Keratinocyte (primary cell): ENCODE results near the gene FAM83D.

Source experiments
- CTCF ChIP-seq, 3 experiments: IDR thresholded peaks in 1 of 3; conservative IDR thresholded peaks in 1 of 3; optimal IDR thresholded peaks in 1 of 3; 2 replicates in 2 of 3; 3 replicates in 1 of 3; pipeline versions ENCODE3 to v1.5.1; 2011; ENCODE audit warnings: low read length in 3 of 3, mild to moderate bottlenecking in 3 of 3, moderate library complexity in 2 of 3, control low read depth in 1 of 3, inconsistent platforms in 1 of 3; ENCODE audit not compliant: insufficient read depth in 2 of 3; ENCODE audit errors: extremely low read depth in 1 of 3
- EZH2 ChIP-seq: IDR thresholded peaks from one replicate; pipeline ENCODE4 v1.6.1; 2012; ENCODE audit warnings: inconsistent platforms, mild to moderate bottlenecking, low read length, moderate library complexity

GRCh38 chr20:38990728-38991127 is 64.5 kb downstream of the FAM83D start:
- no peak for TF ChIP-seq EZH2
- no peak for TF ChIP-seq CTCF (optimal IDR thresholded peaks at IDR 0.05 in 1 of 3, IDR thresholded peaks at IDR 0.05 in 1 of 3, conservative IDR thresholded peaks at IDR 0.05 in 1 of 3; ENCODE audit: extremely low read depth in 1 of 3, insufficient read depth in 2 of 3, low read length in 3 of 3)
